K562 treated with DMSO at 1 percent for 24 hours (cell line): ENCODE results near the gene ORAI1. TPM values are rescaled to one million over a fixed set of nuclear protein-coding genes. Genes with fewer than 3 reads are reported as not detected.

Source experiments
- total RNA-seq: library from RNA; unstranded; fragments of 300-600 nt; gene quantifications from 2 replicates; pipeline ENCODE4 v1.2.3, GENCODE V29; 2022; ENCODE audit warnings: low read depth; ENCODE audit not compliant: insufficient read depth

ORAI1 gene
- 94.2 and 110 TPM in 2 replicates for total RNA-seq

DNA sequence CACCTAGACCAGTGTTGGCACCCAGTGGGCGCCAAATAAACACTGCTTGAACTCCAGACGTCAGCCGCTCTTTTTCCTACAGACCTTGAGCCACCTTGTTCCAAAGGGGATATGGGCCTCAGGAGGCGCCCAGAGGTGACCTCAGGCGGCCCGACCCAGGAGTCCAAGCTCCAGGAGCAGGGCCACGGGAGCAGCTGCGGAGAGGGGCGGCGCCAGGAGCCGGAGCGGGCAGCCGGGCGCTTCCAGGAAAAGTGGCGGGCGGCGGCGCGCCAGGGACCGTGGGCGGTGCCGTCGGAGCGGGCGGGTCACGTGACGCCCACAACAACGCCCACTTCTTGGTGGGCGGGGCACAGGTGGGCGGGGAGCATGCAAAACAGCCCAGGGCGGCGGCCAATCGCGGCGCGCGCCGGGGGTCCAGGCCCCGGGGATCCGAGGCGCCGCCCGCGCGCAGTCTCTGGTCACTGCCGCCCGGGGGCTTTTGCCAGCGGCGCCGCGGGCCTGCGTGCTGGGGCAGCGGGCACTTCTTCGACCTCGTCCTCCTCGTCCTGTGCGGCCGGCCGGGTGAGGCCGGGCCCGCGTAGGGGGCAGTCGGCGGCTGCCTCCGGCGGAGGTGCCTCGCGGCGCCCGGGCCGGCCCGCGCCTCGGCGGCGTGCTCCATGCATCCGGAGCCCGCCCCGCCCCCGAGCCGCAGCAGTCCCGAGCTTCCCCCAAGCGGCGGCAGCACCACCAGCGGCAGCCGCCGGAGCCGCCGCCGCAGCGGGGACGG is at the start of gene ORAI1:
TSS of gene ORAI1 (plus strand) at position 444 of the 766 bp plus-strand sequence.

DNA sequence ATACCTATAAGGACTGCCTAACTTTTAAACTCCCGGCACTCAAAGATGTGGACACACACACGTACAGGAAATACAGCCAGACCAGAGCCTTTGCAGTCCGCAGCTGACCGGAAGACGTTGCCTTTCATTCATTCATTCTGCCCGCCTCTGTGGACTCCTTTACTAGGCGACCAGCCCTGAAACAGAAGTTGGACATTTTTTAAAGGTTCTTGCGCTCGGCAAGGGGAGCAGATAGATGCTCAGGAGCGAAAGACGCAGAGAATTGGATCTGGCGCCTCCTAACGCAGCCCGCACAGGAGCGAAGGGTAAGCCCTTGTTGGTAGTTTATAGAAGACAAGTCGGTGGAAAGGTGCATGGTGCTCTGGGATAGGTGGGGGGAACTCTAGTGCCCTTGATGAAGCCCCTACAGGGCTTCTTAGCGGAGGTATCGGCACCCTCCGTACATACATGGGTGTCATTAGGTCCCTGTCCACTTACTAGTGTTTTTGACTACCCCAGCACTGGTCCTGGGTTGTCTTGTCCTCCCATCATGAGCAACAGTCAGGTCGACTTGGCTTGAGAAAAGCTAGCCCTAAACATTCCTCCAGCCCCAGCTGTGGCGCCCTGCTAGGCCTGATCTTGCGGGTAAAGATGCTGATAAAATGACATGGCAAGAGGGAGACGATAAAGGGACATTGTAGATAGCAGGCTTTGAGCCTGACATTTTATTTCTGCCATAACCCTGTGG is 45.2 kb upstream of the ORAI1 start, which contains the start of gene KDM2B:
TSS of gene KDM2B (minus strand) at position 65 of the 727 bp plus-strand sequence. CDS start 112 bp downstream, outside the sequence.

DNA sequence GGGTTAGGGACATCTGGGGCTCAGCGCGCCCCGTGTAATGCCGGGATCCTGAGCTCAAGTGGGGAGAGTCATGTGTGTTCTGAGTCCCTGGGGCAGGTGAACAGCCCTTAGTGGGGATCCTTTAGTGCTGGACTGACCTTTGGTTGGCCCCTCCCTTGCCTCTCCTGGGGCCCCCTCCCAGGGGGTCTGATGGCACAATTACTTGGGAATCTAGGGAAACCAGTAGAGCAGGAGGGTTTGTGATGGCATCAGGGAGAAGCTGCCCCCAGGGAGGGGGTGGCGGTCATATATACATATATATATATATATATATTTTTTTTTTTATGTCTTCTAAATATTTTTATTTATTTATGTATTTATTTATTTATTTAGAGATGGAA is 43.2 kb downstream of the ORAI1 start, which contains the start of gene MORN3:
TSS of gene MORN3 (minus strand) at position 134 of the 380 bp plus-strand sequence. CDS start 171 bp downstream, outside the sequence.

Other genes starting within 250 kb of the ORAI1 start
- gene RNF34, start 226.4 kb upstream of the ORAI1 start, total RNA-seq = 34.9 and 37.2 TPM in 2 replicates
- gene KDM2B, start 45.5 kb upstream of the ORAI1 start, total RNA-seq = 36.6 and 37.3 TPM in 2 replicates
- 0.14 TPM in 1 of 2 replicates, not detected in the other for gene MORN3, start 43.1 kb downstream of the ORAI1 start, total RNA-seq
- gene TMEM120B, start 86.2 kb downstream of the ORAI1 start, total RNA-seq = 11.1 and 16.2 TPM in 2 replicates
- 2.6 and 3.2 TPM in 2 replicates for gene RHOF, start 167.2 kb downstream of the ORAI1 start, total RNA-seq
- gene SETD1B, start 177.5 kb downstream of the ORAI1 start, total RNA-seq = 9.5 and 10.2 TPM in 2 replicates
- not detected in 2 replicates for gene HPD, start 232.3 kb downstream of the ORAI1 start, total RNA-seq